ENCODE measurements around the gene CCBE1.

- TF ChIP-seq ZNF24 (IDR thresholded peaks at IDR 0.05) (no peak), HOMEZ (CRISPR knock-in tag; IDR thresholded peaks at IDR 0.05) (no peak), SMAD3 (CRISPR knock-in tag; conservative IDR thresholded peaks at IDR 0.05) (no peak), CTCF (IDR thresholded peaks at IDR 0.05 in 2 of 3, conservative IDR thresholded peaks at IDR 0.05 in 1 of 3; ENCODE audit: insufficient read depth in 2 of 3, low read depth in 1 of 3, low read length in 3 of 3) (no peak), SIN3B (IDR thresholded peaks at IDR 0.05; ENCODE audit: low read depth) (no peak), MLLT1 (IDR thresholded peaks at IDR 0.05) (no peak)
These were observed 15.7 kb downstream of the CCBE1 start for GRCh38 chr18:59681521-59682004.
